Endodermal cell (in vitro differentiated cells): ENCODE data around the gene FKBP2. TPM values are rescaled to one million over a fixed set of nuclear protein-coding genes. Genes with fewer than 3 reads are reported as not detected.

Experiments
- DNase-seq: peaks from one replicate; pipeline ENCODE4 v3.0.0-alpha.2; 2017
- H3K27ac ChIP-seq: 2 replicates; pipeline ENCODE4 v1.5.1; 2013; ENCODE audit warnings: mild to moderate bottlenecking, low read depth, low read length, moderate library complexity
- H3K27me3 ChIP-seq: 2 replicates; pipeline ENCODE4 v1.6.1; 2013; ENCODE audit warnings: mild to moderate bottlenecking, low read length, moderate library complexity; ENCODE audit not compliant: insufficient read depth, control insufficient read depth, poor library complexity, severe bottlenecking
- H3K36me3 ChIP-seq: 2 replicates; pipeline ENCODE4 v1.7.0; 2013; ENCODE audit warnings: mild to moderate bottlenecking, low read length, moderate library complexity; ENCODE audit not compliant: control insufficient read depth, insufficient read depth
- H3K4me1 ChIP-seq: one replicate; pipeline ENCODE4 v1.7.0; 2013; ENCODE audit warnings: low read length; ENCODE audit not compliant: control insufficient read depth, insufficient read depth
- H3K4me3 ChIP-seq: 2 replicates; pipeline ENCODE4 v1.5.1; 2013; ENCODE audit warnings: mild to moderate bottlenecking, low read length, moderate library complexity
- H3K9ac ChIP-seq: 2 replicates; pipeline ENCODE4 v1.6.1; 2013; ENCODE audit warnings: mild to moderate bottlenecking, low read length, moderate library complexity; ENCODE audit not compliant: poor library complexity, severe bottlenecking; ENCODE audit errors: extremely low read depth
- H3K9me3 ChIP-seq: 2 replicates; pipeline ENCODE4 v1.6.1; 2013; ENCODE audit warnings: mild to moderate bottlenecking, low read length, moderate library complexity; ENCODE audit not compliant: control insufficient read depth
- H3K27ac Mint-ChIP-seq: 2 replicates; pipeline ENCODE4 v1.8.0; 2020; ENCODE audit warnings: mixed read lengths
- H3K27me3 Mint-ChIP-seq: 2 replicates; pipeline ENCODE4 v1.8.0; 2021; ENCODE audit warnings: mild to moderate bottlenecking, mixed read lengths; ENCODE audit not compliant: insufficient read depth
- H3K36me3 Mint-ChIP-seq: 2 replicates; pipeline ENCODE4 v1.8.0; 2020; ENCODE audit warnings: low read depth, mixed read lengths
- H3K4me1 Mint-ChIP-seq: 2 replicates; pipeline ENCODE4 v1.8.0; 2020; ENCODE audit warnings: mixed read lengths
- H3K4me3 Mint-ChIP-seq: 2 replicates; pipeline ENCODE4 v1.8.0; 2020; ENCODE audit warnings: mild to moderate bottlenecking, moderate library complexity, mixed read lengths
- H3K9me3 Mint-ChIP-seq: 2 replicates; pipeline ENCODE4 v1.8.0; 2020; ENCODE audit warnings: mild to moderate bottlenecking, mixed read lengths
- WGBS, 2 experiments: methylation state at CpG; one replicate each; pipeline versions ENCODE4 v1.1.5 to v1.1.7; 2013; ENCODE audit warnings: missing lambda C conversion rate in 2 of 2, mixed read lengths in 1 of 2; ENCODE audit not compliant: insufficient coverage in 1 of 2, insufficient read length in 1 of 2; 5-methylcytosine and 5-hydroxymethylcytosine counted together
- total RNA-seq, 2 donors: library from RNA; stranded (reverse); fragmentation: NEBNext Ultra II Directional in 1 of 2; extraction: Animal tissue kit (Norgen Biotek cat#: 25700) in 1 of 2; gene quantifications; 2 replicates in 1 of 2; 3 replicates in 1 of 2; pipeline ENCODE4 v1.2.1, GENCODE V29; 2021
- TF ChIP-seq, protein P1 (sequence below): fragments of 200-600 bp; sonication (generic); conservative IDR thresholded peaks from 2 replicates; pipeline ENCODE4 v1.5.0; 2021; ENCODE audit warnings: antibody characterized with exemption, mild to moderate bottlenecking

FKBP2 gene
- total RNA-seq, 2 donors from 2014 or later: 44.6 to 53.7 TPM

DNA sequence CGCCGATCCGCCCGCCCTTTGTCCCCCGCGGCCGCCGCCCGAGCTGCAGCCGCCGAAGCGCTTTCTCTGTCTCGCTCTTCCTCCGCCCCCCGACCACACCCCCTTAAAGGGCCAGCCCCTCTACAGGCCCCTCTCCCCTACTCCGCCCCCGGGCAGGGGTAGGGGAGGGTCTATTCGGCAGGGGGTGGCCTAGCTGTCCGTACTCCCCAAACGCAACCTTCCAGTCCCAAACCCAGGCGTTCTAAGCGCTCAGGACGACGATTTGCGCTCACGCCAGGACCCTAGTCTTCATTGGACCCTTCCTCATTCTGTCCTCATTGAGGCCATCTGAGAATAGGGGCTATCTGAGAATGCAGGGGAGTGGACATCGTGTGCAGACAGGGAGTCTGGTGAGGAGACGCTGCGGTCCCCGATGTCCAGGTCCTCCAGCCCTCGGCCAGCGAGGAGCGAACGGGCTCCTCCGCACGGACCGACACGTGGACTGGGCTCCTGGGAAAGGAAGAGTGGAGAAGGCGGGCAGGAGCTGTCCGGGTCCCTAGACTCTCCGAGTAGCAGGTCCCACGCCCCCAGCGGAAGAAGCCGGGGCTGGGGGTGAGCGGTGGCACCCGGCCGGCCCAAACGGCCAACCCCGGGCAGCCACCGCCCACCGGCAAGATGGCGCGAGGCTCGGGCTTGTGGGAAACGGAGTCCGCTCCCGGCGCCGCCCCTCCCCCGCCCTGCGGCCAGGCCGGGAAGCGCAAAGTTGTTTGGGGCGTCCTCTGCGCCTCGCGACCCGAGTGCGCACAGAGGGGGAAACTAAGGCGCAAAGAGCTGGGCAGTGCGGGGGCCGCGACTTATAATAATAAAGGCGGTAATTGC lies 6.2 kb downstream of the FKBP2 start, which contains the start of gene PPP1R14B:
TSS of gene PPP1R14B (minus strand) at position 73 of the 858 bp plus-strand sequence. CDS start 270 bp downstream, outside the sequence.
- TF ChIP-seq, protein P1, sequence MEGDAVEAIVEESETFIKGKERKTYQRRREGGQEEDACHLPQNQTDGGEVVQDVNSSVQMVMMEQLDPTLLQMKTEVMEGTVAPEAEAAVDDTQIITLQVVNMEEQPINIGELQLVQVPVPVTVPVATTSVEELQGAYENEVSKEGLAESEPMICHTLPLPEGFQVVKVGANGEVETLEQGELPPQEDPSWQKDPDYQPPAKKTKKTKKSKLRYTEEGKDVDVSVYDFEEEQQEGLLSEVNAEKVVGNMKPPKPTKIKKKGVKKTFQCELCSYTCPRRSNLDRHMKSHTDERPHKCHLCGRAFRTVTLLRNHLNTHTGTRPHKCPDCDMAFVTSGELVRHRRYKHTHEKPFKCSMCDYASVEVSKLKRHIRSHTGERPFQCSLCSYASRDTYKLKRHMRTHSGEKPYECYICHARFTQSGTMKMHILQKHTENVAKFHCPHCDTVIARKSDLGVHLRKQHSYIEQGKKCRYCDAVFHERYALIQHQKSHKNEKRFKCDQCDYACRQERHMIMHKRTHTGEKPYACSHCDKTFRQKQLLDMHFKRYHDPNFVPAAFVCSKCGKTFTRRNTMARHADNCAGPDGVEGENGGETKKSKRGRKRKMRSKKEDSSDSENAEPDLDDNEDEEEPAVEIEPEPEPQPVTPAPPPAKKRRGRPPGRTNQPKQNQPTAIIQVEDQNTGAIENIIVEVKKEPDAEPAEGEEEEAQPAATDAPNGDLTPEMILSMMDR: peak; percentile 54
- no peaks in the 10 kb centered on the region for H3K9me3 Mint-ChIP-seq
- H3K9me3 ChIP-seq: no peaks in the 10 kb centered on the region
- WGBS, 2 experiments: 0 to 1% methylated on average over 24 to 69 of the region's 74 CpGs
- peak within 1 kb of the TSS; percentile 82 for H3K9ac ChIP-seq
- no peaks in the 10 kb centered on the region for H3K27me3 Mint-ChIP-seq
- no peaks in the 10 kb centered on the region for H3K27me3 ChIP-seq
- H3K4me3 ChIP-seq: peak within 1 kb of the TSS; percentile 97
- H3K4me1 ChIP-seq: peaks cover 15% of the 10 kb centered on the region
- peaks cover 28% of the 10 kb centered on the region for H3K4me1 Mint-ChIP-seq
- DNase-seq: peak; percentile 96
- H3K27ac ChIP-seq: peak within 1 kb of the TSS; percentile 87
- peaks cover 16% of the 10 kb centered on the region for H3K36me3 Mint-ChIP-seq
- H3K4me3 Mint-ChIP-seq: peak within 1 kb of the TSS; percentile 86
- H3K36me3 ChIP-seq: peaks cover 20% of the 10 kb centered on the region
- peak within 1 kb of the TSS; percentile 96 for H3K27ac Mint-ChIP-seq

DNA sequence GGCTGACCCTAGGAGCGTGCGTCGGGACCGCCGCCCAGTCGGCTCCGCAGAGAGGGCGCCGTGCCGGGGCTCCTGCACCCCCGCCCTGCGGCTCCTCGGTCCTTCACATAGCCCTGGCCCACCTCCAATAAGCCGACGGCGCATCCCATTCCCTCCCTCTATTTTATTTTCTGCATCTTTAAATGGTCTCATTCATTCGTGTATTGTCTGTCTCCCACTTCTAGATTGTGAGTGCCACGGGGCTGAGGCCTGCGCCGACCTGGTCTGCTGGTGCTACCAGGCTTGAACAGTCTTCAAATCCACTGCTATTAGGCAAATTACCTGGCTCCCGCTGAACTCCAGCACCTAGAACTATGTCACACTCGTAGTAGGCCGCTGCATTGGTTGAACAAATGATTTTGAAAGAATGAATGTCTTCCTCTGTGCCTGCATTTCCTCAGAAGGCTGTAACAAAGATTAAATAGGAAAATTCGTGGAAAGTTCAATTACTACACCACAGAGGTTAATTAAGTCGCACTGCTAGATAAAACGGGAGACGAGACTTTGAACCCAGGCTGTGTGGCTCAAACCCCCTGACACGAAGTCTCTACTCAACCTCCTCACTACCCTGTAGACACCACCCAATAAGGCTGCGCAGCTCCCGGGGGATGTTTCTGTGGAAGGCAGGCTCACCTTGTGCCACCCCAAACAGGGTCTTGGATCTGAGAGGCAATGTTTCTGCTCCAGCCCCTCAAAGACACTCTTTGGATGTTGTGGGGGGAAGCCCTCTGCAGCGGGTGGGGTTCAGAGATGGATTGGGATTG lies 7.0 kb downstream of the FKBP2 start:
- WGBS, 2 experiments: 37 to 45% methylated on average over 23 to 31 of the region's 31 CpGs
- H3K4me3 Mint-ChIP-seq: peak overlapping the region; percentile 86
- H3K9me3 Mint-ChIP-seq: no peaks in the 10 kb centered on the region
- H3K9me3 ChIP-seq: no peaks in the 10 kb centered on the region
- TF ChIP-seq, protein P1: no peak
- peak overlapping the region; percentile 97 for H3K4me3 ChIP-seq
- H3K27ac Mint-ChIP-seq: peak overlapping the region; percentile 88
- no peak overlapping the region for H3K27ac ChIP-seq
- peaks cover 24% of the 10 kb centered on the region for H3K4me1 Mint-ChIP-seq
- DNase-seq: no peak
- no peaks in the 10 kb centered on the region for H3K27me3 ChIP-seq
- H3K4me1 ChIP-seq: peaks cover 15% of the 10 kb centered on the region
- no peaks in the 10 kb centered on the region for H3K27me3 Mint-ChIP-seq
- peaks cover 16% of the 10 kb centered on the region for H3K36me3 ChIP-seq
- peaks cover 13% of the 10 kb centered on the region for H3K36me3 Mint-ChIP-seq
- no peak overlapping the region for H3K9ac ChIP-seq

DNA sequence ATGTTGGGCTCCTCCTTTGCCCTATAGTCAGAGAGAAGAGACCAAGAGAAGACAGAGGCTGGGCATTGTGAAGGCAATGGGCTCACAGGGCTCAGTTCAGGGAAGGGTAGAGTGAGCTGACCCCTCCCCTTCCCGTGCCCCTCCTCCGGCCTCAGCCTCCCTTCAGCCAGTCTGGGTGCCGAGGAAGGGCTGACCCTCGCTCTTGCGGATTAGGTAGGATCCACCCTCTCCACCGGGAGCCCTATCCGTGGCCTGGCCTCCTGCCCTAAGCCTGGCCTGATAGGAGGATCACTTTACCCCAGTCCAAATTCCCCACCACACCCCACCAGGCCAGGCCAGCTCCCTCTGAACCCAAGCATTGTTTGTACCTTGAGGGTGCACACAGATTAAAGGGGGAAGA lies 7.7 kb downstream of the FKBP2 start:
- H3K9me3 Mint-ChIP-seq: no peaks in the 10 kb centered on the region
- H3K9me3 ChIP-seq: no peaks in the 10 kb centered on the region
- DNase-seq: peak; percentile 89
- H3K27me3 Mint-ChIP-seq: no peaks in the 10 kb centered on the region
- H3K4me1 ChIP-seq: peaks cover 15% of the 10 kb centered on the region
- H3K36me3 ChIP-seq: peaks cover 15% of the 10 kb centered on the region
- no peak overlapping the region for H3K27ac ChIP-seq
- H3K27me3 ChIP-seq: no peaks in the 10 kb centered on the region
- H3K4me3 Mint-ChIP-seq: peak overlapping the region; percentile 86
- H3K36me3 Mint-ChIP-seq: peaks cover 7% of the 10 kb centered on the region
- TF ChIP-seq, protein P1: no peak
- H3K4me3 ChIP-seq: peak overlapping the region; percentile 97
- H3K27ac Mint-ChIP-seq: peak overlapping the region; percentile 88
- peaks cover 25% of the 10 kb centered on the region for H3K4me1 Mint-ChIP-seq
- WGBS, 2 experiments: 49 to 93% methylated on average over 2 to 7 of the region's 7 CpGs
- no peak overlapping the region for H3K9ac ChIP-seq
